Type B pancreatic cell (in vitro differentiated cells): Measurements from ENCODE around the gene FBXO2. TPM values are rescaled to one million over a fixed set of nuclear protein-coding genes. Genes with fewer than 3 reads are reported as not detected.

Source experiments
- DNase-seq: peaks from one replicate; pipeline ENCODE4 v3.0.0; 2021; ENCODE audit warnings: mixed read lengths; ENCODE audit not compliant: unreplicated experiment; ENCODE audit errors: extremely low spot score
- H3K27ac Mint-ChIP-seq: 2 replicates; pipeline ENCODE4 v1.8.0; 2021; ENCODE audit warnings: mild to moderate bottlenecking, mixed read lengths
- H3K27me3 Mint-ChIP-seq: 2 replicates; pipeline ENCODE4 v1.8.0; 2021; ENCODE audit warnings: mixed read lengths
- H3K36me3 Mint-ChIP-seq: 2 replicates; pipeline ENCODE4 v1.8.0; 2021; ENCODE audit warnings: mixed read lengths
- H3K4me1 Mint-ChIP-seq: one replicate; pipeline ENCODE4 v1.8.0; 2021; ENCODE audit warnings: mixed read lengths; ENCODE audit not compliant: unreplicated experiment
- H3K4me3 Mint-ChIP-seq: 2 replicates; pipeline ENCODE4 v1.8.0; 2021; ENCODE audit warnings: mild to moderate bottlenecking, mixed read lengths
- H3K9me3 Mint-ChIP-seq: 2 replicates; pipeline ENCODE4 v1.8.0; 2021; ENCODE audit warnings: mixed read lengths
- CTCF ChIP-seq: fragments of 200-600 bp; sonication (generic); conservative IDR thresholded peaks from 2 replicates; pipeline ENCODE4 v1.5.0; 2021; ENCODE audit warnings: antibody characterized with exemption, mild to moderate bottlenecking
- total RNA-seq: library from RNA; stranded (reverse); gene quantifications from 2 replicates; pipeline ENCODE4 v1.2.1, GENCODE V29; 2021; ENCODE audit warnings: low replicate concordance

FBXO2 gene
- total RNA-seq, 1 donor from 2014 or later: 7.4 TPM

GRCh38 chr1:11622398-11622797 is 31.8 kb downstream of the FBXO2 start:
- Mint-ChIP-seq H3K4me1 (no peaks in the 10 kb centered on the region), H3K27ac (no peak overlapping the region), H3K9me3 (no peaks in the 10 kb centered on the region), H3K4me3 (no peak overlapping the region), H3K27me3 (peaks cover 17% of the 10 kb centered on the region), H3K36me3 (no peaks in the 10 kb centered on the region)
- no peak for DNase-seq
- no peak for TF ChIP-seq CTCF

GRCh38 chr1:11620924-11621323 is 33.3 kb downstream of the FBXO2 start:
- TF ChIP-seq CTCF: no peak
- H3K4me1 Mint-ChIP-seq: no peaks in the 10 kb centered on the region
- H3K36me3 Mint-ChIP-seq: no peaks in the 10 kb centered on the region
- DNase-seq: no peak
- no peak overlapping the region for H3K27ac Mint-ChIP-seq
- no peak overlapping the region for H3K4me3 Mint-ChIP-seq
- H3K27me3 Mint-ChIP-seq: peaks cover 20% of the 10 kb centered on the region
- H3K9me3 Mint-ChIP-seq: no peaks in the 10 kb centered on the region

- peaks cover 16% of the 10 kb centered on the region for H3K27me3 Mint-ChIP-seq
- no peaks in the 10 kb centered on the region for H3K4me1 Mint-ChIP-seq
- no peak for TF ChIP-seq CTCF
- no peak overlapping the region for H3K4me3 Mint-ChIP-seq
- no peaks in the 10 kb centered on the region for H3K9me3 Mint-ChIP-seq
- no peaks in the 10 kb centered on the region for H3K36me3 Mint-ChIP-seq
- DNase-seq: no peak
- no peak overlapping the region for H3K27ac Mint-ChIP-seq
These were observed 33.8 kb downstream of the FBXO2 start for GRCh38 chr1:11620405-11620804.

GRCh38 chr1:11617741-11618140 is 36.5 kb downstream of the FBXO2 start:
- Mint-ChIP-seq H3K36me3 (no peaks in the 10 kb centered on the region), H3K27ac (no peak overlapping the region), H3K4me3 (no peak overlapping the region), H3K27me3 (peaks cover 31% of the 10 kb centered on the region), H3K4me1 (no peaks in the 10 kb centered on the region), H3K9me3 (no peaks in the 10 kb centered on the region)
- no peak for DNase-seq
- TF ChIP-seq CTCF: no peak

DNA sequence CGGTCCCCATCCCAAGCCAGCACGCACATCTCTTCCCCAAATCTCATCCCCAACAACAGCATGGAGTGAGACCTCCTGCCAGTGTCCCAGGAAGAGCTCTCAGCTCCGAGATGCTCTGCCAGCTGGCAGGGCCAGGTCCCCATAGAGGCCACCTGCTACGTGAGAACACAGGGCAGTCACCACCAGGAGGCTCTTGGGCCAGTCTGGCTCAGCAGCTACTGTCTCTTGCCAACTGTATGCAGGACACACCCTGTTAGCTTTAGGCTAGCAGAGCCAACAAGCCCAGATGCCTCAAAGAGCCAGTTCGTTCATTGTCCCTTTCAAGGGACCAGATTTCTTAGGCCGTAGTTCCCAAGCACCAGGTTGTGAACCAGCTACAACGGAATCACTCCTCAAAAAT is 36.9 kb downstream of the FBXO2 start:
- Mint-ChIP-seq H3K9me3 (no peaks in the 10 kb centered on the region), H3K36me3 (no peaks in the 10 kb centered on the region), H3K27me3 (peaks cover 33% of the 10 kb centered on the region), H3K27ac (peak overlapping the region; percentile 63), H3K4me3 (no peak overlapping the region), H3K4me1 (no peaks in the 10 kb centered on the region)
- DNase-seq: no peak
- no peak for TF ChIP-seq CTCF

DNA sequence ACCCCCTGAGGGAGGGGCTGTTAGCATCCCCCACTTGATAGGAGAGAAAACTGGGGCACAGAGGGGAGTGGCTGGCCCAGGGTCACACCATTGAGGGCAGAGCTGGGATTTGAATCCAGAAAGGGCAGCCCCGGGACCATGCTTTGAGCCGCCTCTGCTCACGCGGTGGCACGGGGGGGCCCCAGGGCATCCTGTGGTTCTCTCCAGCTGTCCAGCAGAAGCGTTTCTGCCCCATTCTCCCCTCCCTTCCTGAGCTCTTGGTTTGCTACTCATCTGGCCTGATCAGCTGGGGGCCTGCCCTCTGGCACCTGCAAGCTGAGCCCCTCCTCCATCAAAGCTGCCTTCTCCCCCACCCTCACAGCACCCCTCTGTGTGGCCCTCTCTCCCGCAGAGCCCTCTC is 37.5 kb downstream of the FBXO2 start:
- Mint-ChIP-seq H3K36me3 (no peaks in the 10 kb centered on the region), H3K27ac (peak overlapping the region; percentile 63), H3K4me3 (no peak overlapping the region), H3K27me3 (peaks cover 31% of the 10 kb centered on the region), H3K4me1 (no peaks in the 10 kb centered on the region), H3K9me3 (no peaks in the 10 kb centered on the region)
- TF ChIP-seq CTCF: no peak
- no peak for DNase-seq
